HG03280 (cell line): ENCODE results near the gene RTL9.
A peak's percentile ranks its signal among the peaks of the same experiment; 100 is the strongest.
"Not testable (repeated sequence)": the region's sequence is repeated elsewhere in the genome, so short reads cannot be mapped to it uniquely, and the experiment has no call there.

Experiments
- ATAC-seq: cut with Tn5 transposase; IDR thresholded peaks from one replicate; pipeline ENCODE4 v1.9.1; 2021; ENCODE audit warnings: mild to moderate bottlenecking, moderate library complexity; ENCODE audit not compliant: unreplicated experiment

RTL9 gene

DNA sequence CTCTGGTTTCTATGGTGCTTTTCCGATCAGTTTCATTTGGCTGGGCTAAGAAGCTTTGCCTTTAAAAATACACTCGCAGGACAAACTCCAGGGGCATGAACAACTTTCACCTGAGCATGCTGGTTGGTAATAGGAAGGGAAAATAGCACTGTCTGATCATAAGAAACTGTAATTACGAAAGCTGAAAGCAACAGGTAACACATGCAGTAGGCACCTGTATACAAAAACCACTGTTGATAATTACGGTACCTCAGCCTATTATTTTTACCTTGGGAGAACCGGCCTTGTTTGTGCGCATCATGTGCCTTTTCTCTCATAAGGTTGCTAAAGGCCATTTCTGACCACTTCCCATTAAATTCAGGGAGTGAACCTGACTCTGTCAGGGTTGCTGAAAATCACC is 45.7 kb downstream of the RTL9 start:
- no peak for ATAC-seq

DNA sequence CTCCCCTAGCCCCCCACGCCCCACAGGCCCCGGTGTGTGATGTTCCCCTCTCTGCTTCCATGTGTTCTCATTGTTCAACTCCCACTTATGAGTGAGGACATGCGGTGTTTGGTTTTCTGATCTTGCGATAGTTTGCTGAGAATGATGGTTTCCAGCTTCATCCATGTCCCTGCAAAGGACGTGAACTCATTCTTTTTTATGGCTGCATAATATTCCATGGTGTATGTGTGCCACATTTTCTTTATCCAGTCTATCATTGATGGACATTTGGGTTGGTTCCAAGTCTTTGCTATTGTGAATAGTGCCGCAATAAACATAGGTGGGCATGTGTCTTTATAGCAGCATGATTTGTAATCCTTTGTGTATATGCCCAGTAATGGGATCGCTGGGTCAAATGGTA is 47.6 kb downstream of the RTL9 start:
- not testable (repeated sequence) for ATAC-seq

DNA sequence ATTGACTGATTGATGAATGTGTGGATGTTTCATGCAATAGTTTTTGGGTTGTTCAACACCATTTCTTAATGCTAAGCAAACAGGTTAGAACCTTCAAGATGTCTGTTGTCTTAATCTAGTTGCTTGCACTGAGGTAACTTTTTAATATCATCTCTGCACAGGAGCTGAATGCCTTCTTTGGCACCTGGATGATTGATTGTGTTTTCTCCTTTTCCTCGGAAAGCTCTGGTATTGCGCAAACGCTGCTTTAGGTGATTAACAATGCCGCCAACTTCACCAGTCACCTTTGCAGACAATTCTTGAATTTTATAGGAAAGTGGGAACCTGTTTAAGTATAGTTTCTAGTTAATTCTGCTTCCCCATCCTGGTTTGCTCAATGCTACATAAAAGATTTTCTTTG is 48.2 kb downstream of the RTL9 start:
- no peak for ATAC-seq

DNA sequence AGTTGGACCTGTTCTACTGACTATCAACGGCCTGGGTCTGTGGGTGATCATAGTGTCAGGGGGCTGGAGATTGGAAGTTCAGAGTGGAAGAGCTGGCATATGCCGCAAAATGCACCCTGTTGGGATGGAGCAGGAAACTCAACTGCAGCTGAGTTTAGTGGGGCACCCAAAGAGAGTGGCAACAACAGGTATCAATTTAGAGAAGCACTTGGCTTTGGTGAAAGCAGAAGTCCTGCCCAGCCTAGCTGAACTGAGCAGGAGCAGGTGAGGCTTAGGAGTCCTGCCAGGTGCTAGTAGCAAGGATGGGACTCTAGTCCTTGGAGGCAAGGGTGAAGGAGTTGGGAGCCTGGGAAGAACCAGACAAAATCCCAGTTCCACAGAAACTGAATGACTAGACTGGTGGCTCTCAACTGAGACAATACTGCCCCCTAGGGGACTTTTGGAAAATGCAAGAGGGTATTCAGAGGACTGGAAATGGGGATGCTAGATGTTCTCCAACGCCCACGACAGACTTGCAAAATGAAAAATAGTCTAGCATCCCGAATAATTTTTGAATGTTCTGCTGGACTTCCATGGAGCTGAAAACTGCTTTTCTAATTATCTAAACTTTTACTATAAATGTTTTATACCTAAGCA is 49.4 kb downstream of the RTL9 start:
- ATAC-seq: peak; percentile 49
